ENCODE measurements around the gene CDH12. TPM values are rescaled to one million over a fixed set of nuclear protein-coding genes. Genes with fewer than 3 reads are reported as not detected.

Gene CDH12
- total and polyA plus RNA-seq, 2 donors (not counting 3 experiments of a cell fraction or from before 2014, with no cell fraction given): 0.03 TPM; not detected in 1

GRCh38 chr5:22488427-22488826 is 364.7 kb downstream of the CDH12 start:
- FAIRE-seq: no peak
- no peaks in the 10 kb centered on the region for H3K27me3 ChIP-seq (ENCODE audit: control insufficient read depth in 2 of 2, insufficient read depth in 2 of 2, low read length in 2 of 2)
- no peaks in the 10 kb centered on the region for H4K20me1 ChIP-seq (replicated peaks; ENCODE audit: control insufficient read depth, extremely low read depth, insufficient read depth, low read length)
- no peaks in the 10 kb centered on the region for H3K9me1 ChIP-seq (replicated peaks; ENCODE audit: control insufficient read depth, extremely low read depth, insufficient read depth, low read length)
- H3K9me3 ChIP-seq (replicated peaks; ENCODE audit: control insufficient read depth, insufficient read depth, low read length): no peaks in the 10 kb centered on the region
- no peak for TF ChIP-seq MYC (IDR thresholded peaks at IDR 0.05; ENCODE audit: low read depth, low read length)
- no peak overlapping the region for H3K9ac ChIP-seq (replicated peaks; ENCODE audit: extremely low read depth, insufficient read depth, low read length)
- H3K4me1 ChIP-seq (ENCODE audit: control insufficient read depth, extremely low read depth, insufficient read depth, low read length): no peaks in the 10 kb centered on the region
- H3K4me3 ChIP-seq (replicated peaks in 1 of 3; ENCODE audit: insufficient read depth in 1 of 3, low read depth in 1 of 3, low read length in 3 of 3): no peak overlapping the region
- dilution Hi-C loops (cut with MboI; ENCODE audit: extremely low pct_ligation_motif_present, low sequenced_read_pairs): no loop called here
- intact Hi-C loops (cut with micrococcal nuclease): no loop called here
- H3K36me3 ChIP-seq (ENCODE audit: control insufficient read depth in 2 of 2, extremely low read depth in 1 of 2, insufficient read depth in 2 of 2, low read length in 2 of 2): no peaks in the 10 kb centered on the region
- CTCF ChIA-PET: no interaction called here
- DNase-seq (ENCODE audit: low read depth, low spot score): no peak
- H3K27ac ChIP-seq (ENCODE audit: insufficient read depth, low read depth, low read length): no peak overlapping the region
- H3K4me2 ChIP-seq (ENCODE audit: insufficient read depth, low read length): no peak overlapping the region
- POLR2A ChIA-PET: no interaction called here
- no TSS peak for BruUV-seq (replicated peaks)
- no peak overlapping the region for H2AFZ ChIP-seq (ENCODE audit: low read depth, low read length)
- no peaks in the 10 kb centered on the region for H3K79me2 ChIP-seq (ENCODE audit: control insufficient read depth, insufficient read depth, low read length)

GRCh38 chr5:22480305-22480704 is 372.8 kb downstream of the CDH12 start:
- dilution Hi-C loops (cut with MboI; ENCODE audit: extremely low pct_ligation_motif_present, low sequenced_read_pairs) (no loop called here), intact Hi-C loops (cut with micrococcal nuclease) (no loop called here)
- Histone ChIP-seq H3K27ac (ENCODE audit: insufficient read depth, low read depth, low read length) (no peak overlapping the region), H3K9me3 (replicated peaks; ENCODE audit: control insufficient read depth, insufficient read depth, low read length) (no peaks in the 10 kb centered on the region), H3K4me3 (replicated peaks in 1 of 3; ENCODE audit: insufficient read depth in 1 of 3, low read depth in 1 of 3, low read length in 3 of 3) (no peak overlapping the region), H3K27me3 (ENCODE audit: control insufficient read depth in 2 of 2, insufficient read depth in 2 of 2, low read length in 2 of 2) (no peaks in the 10 kb centered on the region), H3K9ac (replicated peaks; ENCODE audit: extremely low read depth, insufficient read depth, low read length) (no peak overlapping the region), H4K20me1 (replicated peaks; ENCODE audit: control insufficient read depth, extremely low read depth, insufficient read depth, low read length) (no peaks in the 10 kb centered on the region), H3K4me2 (ENCODE audit: insufficient read depth, low read length) (no peak overlapping the region), H2AFZ (ENCODE audit: low read depth, low read length) (no peak overlapping the region), H3K4me1 (ENCODE audit: control insufficient read depth, extremely low read depth, insufficient read depth, low read length) (no peaks in the 10 kb centered on the region), H3K36me3 (ENCODE audit: control insufficient read depth in 2 of 2, extremely low read depth in 1 of 2, insufficient read depth in 2 of 2, low read length in 2 of 2) (no peaks in the 10 kb centered on the region), H3K9me1 (replicated peaks; ENCODE audit: control insufficient read depth, extremely low read depth, insufficient read depth, low read length) (no peaks in the 10 kb centered on the region), H3K79me2 (ENCODE audit: control insufficient read depth, insufficient read depth, low read length) (no peaks in the 10 kb centered on the region)
- DNase-seq (ENCODE audit: low read depth, low spot score): no peak
- no TSS peak for BruUV-seq (replicated peaks)
- ChIA-PET POLR2A (no interaction called here), CTCF (no interaction called here)
- FAIRE-seq: no peak
- TF ChIP-seq JUN (IDR thresholded peaks at IDR 0.05; ENCODE audit: borderline replicate concordance, insufficient read depth, insufficient read length, low read depth) (no peak), EZH2 (IDR thresholded peaks at IDR 0.05; ENCODE audit: borderline replicate concordance, low read depth, low read length, severe bottlenecking) (no peak), MYC (IDR thresholded peaks at IDR 0.05; ENCODE audit: low read depth, low read length) (no peak), FOS (IDR thresholded peaks at IDR 0.05; ENCODE audit: borderline replicate concordance, insufficient read depth, low read length) (no peak)

All from endothelial cell of umbilical vein (primary cell).